GM19239 (cell line): ENCODE data around the gene ZC3H15.
A peak's percentile ranks its signal among the peaks of the same experiment; 100 is the strongest.
"Not testable (repeated sequence)": the region's sequence is repeated elsewhere in the genome, so short reads cannot be mapped to it uniquely, and the experiment has no call there.

Experiments used
- DNase-seq: peaks from one replicate; pipeline ENCODE4 v3.0.0; 2011; ENCODE audit warnings: low spot score; ENCODE audit not compliant: insufficient read length
- FAIRE-seq: peaks from 2 replicates; lab custom pipeline; 2011; peaks lifted over from hg19 to GRCh38; lab: Jason Lieb, UNC

ZC3H15 gene

DNA sequence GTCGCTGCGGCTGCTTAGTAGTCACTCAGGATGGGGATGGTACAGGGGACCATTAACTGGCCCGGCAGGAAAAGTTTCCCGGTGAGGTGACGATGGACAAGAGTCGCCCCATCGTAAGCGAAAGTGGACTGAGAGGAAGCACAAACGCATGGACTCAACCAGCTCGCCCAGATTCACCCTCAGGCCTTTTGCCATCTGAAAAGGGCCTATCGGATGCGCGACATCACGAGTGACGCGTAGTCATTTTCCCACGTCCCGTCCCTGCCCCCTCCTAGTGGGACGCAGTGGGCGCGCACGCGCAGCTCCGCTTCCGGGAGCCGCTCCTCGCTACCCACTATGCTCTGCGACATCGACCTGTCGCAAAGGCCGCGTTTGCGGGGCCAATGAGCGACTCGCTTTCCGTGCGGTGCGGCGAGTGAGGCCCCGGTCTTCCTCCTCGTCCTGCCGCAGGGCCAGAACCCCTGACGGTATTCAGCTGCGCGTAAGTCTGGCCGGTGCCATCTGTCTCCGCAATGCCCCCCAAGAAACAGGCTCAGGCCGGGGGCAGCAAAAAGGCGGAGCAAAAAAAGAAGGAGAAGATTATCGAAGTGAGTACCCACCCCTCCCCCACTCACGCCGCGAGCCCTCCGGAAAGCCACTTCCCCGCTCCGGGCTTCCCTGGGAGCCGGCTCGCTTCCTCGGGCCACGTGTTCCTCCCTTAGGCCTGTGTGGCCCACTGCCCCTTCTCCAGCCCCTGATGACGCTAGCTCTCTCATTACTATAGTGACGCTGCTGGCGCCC, at the start of gene ZC3H15:
ZC3H15 (plus strand) TSS at position 390 of the 780 bp plus-strand sequence; CDS start at position 513, 123 bp downstream.
- DNase-seq (peak; percentile 62), FAIRE-seq (peak; percentile 99)

GRCh38 chr2:186437719-186438118, 48.3 kb upstream of the ZC3H15 start:
- DNase-seq (no peak), FAIRE-seq (no peak)

DNA sequence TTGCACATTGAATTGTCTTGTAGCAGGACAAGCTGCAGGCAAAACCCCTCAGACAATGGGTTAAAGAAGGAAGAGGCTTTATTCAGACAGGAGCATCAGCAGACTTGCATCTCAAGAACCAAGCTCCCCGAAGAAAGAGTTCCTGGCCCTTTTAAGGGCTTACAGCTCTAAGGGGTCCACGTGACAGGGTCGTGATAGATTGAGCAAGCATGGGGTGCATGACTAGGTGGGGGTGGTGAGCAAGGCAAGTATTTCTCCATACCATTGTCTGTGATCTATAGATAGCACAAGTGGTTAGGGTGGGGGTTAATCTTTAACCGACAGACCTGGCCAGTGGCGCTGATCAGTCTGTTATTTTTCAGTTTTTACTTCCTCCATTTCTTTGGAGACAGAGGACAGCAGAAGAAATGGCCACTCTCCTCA, 46.4 kb upstream of the ZC3H15 start:
- FAIRE-seq, DNase-seq: not testable (repeated sequence)

DNA sequence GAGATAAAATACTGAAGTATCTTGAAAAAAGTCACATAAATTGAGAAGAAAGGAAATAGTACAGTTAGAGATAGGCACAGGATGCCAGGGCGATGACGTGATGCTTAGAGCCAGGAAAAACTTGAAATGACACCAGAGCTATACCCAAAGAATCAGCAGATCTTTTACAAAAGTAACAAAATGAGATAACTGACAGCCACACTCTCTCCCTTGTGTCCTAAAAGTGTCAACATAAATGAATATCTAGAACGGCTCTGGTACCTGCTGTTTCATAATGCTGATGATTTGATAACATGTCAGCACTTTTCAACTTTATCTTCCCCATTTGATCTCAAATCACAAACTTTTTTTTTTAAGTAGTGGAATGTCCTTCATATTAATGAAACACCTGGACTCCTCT, 45.6 kb upstream of the ZC3H15 start:
- DNase-seq, result no peak
- no peak for FAIRE-seq

DNA sequence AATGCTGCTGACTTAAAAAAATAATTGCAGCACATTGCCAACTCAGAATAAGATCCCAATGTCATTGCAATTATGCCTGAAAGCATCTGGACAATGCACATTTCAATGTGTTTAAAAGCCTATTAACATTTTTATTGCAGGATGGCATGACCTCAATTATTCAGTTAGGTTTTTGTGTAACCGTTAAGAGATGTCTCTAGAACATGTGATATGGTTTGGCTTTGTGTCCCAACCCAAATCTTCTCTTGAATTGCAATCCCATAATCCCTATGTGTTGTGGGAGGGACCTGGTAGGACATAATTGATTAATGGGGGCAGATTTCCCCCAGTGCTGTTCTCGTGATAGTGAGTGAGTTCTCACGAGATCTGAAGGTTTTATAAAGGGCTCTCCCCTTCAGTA, 43.2 kb upstream of the ZC3H15 start:
- FAIRE-seq (peak; percentile 76), DNase-seq (no peak)

- FAIRE-seq (no peak), DNase-seq (no peak)
Measured at GRCh38 chr2:186443851-186444250, 42.2 kb upstream of the ZC3H15 start.

DNA sequence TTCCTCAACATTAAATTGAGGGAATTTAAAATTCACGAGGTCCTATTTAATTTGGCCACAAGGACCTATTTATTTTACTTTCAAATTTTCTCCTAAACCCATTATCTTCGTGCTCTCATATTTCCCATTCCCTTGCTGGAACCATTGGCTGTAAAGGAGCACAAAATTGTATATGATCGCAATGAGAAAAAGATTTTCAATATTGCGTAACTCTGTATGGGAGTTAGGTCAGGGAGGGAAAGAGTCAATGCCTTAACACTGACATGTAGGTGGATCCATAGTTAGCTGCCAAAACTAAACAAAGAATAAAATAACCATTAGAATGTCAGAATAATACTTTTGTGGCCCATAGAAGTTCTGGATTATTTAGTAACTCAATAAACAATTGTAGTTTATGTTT, 40.6 kb upstream of the ZC3H15 start:
- FAIRE-seq (no peak), DNase-seq (no peak)

GRCh38 chr2:186455613-186456012, 30.4 kb upstream of the ZC3H15 start:
- DNase-seq (no peak), FAIRE-seq (no peak)

- FAIRE-seq (no peak), DNase-seq (no peak)
Measured at GRCh38 chr2:186456941-186457340, 29.1 kb upstream of the ZC3H15 start.

GRCh38 chr2:186457908-186458307, 28.2 kb upstream of the ZC3H15 start:
- FAIRE-seq, result no peak
- DNase-seq, result no peak

DNA sequence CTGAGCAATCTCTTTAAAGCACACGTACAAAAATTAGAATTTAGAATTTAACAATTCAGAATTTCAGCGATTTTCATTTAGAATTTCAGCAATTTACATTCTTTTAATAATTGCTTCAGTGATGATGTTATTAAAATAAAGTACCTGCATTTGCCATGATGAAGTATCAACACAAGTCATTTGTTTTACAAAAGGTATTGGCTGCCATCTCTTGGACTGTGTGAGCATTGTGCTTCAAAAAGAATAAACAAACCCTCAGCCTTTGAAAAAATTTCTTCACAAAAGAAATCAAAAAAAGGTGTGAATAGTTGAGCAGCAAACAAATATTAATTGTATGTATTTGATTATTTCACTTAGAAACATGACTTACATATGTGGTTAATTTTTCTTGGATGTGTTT, 27.1 kb upstream of the ZC3H15 start:
- FAIRE-seq, result peak; percentile 18
- DNase-seq, result no peak

DNA sequence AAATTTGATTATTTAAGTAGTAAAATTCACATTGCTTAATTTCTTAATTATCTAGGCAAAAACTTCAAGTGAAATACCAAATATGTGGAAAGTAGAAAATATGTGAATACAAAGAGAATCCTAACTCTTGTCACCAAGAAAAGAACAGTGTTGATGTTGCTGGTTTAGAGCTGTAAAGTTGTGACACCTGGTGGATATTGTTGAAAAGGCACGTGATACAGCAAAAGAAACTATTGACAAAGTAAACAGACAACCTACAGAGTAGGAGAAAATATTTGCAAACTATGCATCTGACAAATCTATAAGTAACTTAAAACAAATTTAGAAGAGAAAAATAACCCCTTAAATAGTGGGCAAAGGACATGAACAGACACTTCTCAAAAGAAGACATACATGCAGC, 25.6 kb upstream of the ZC3H15 start:
- DNase-seq (no peak), FAIRE-seq (peak; percentile 88)

DNA sequence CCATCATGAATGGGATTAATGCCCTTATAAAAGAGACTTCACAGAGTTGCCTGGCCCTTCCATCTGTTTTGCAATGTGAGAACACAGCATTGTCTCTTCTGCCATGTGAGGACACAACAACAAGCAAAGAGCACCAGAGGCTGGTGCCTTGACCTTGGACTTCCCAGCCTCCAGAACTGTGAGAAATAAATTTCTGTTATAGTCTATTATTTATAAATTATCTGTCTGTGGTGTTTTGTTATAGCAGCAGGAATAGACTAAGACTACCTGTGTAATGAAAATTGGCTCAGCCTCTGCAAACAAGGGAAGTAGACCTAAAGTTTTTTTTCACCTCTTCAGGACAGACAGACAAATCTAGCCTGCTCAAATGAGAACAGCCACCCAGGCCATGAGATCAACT, 19.3 kb upstream of the ZC3H15 start:
- DNase-seq (no peak), FAIRE-seq (no peak)

DNA sequence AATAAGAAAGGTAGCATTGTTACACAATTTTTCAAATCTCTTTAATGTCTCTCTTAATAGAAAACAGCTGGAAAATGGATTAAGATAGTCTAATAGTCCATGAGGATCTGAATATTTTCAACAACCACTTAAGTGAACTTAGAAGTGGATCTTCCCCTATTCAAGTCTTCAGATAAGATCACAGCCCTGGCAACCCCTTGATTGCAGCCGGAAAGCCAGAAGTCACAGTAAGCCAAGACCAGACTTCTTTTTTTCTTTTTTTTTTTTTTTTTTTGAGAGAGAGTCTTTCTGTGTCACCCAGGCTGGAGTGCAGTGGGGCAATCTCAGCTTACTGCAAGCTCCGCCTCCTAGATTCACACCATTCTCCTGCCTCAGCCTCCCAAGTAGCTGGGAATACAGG, 18.6 kb upstream of the ZC3H15 start:
- DNase-seq (no peak), FAIRE-seq (no peak)

GRCh38 chr2:186472722-186473493, 13.2 kb upstream of the ZC3H15 start:
- not testable (repeated sequence) for DNase-seq, FAIRE-seq

DNA sequence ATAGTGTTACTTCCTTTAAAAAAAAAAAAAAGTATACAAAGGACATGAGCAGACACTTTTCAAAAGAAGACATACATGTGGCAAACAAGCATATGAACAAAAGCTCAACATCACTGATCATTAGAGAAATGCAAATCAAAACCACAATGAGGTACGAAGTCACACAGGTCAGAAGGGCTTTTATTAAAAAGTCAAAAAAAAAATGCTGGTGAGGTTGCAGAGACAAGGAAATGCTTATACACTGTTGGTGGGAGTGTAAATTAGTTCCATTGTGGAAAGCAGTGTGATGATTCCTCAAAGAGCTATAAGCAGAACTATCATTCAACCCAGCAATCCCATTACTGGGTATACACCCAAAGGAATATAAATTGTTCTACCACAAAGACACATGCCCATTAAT, 11.8 kb upstream of the ZC3H15 start:
- not testable (repeated sequence) for DNase-seq, FAIRE-seq

DNA sequence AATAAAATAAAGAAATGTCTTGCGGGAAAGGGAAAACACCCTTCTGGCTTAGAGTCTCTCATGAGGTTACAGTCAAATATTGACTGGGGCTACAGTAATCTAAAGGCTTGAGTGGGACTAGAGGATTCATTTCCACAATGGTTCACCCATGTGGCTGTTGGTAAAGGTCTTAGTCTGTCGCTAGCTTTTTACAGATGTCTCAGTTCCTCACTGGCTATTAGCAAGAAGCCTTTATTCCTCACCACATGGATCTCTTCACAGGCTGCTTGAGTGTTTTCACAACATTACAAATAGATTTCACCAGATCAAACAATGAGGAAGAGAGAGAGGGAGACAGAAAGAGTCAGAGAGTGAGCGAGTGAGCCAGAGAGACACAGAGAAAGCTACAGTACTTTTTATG, 8.3 kb upstream of the ZC3H15 start:
- FAIRE-seq (no peak), DNase-seq (no peak)

GRCh38 chr2:186480991-186481390, 5.1 kb upstream of the ZC3H15 start:
- no peak for DNase-seq
- no peak for FAIRE-seq

DNA sequence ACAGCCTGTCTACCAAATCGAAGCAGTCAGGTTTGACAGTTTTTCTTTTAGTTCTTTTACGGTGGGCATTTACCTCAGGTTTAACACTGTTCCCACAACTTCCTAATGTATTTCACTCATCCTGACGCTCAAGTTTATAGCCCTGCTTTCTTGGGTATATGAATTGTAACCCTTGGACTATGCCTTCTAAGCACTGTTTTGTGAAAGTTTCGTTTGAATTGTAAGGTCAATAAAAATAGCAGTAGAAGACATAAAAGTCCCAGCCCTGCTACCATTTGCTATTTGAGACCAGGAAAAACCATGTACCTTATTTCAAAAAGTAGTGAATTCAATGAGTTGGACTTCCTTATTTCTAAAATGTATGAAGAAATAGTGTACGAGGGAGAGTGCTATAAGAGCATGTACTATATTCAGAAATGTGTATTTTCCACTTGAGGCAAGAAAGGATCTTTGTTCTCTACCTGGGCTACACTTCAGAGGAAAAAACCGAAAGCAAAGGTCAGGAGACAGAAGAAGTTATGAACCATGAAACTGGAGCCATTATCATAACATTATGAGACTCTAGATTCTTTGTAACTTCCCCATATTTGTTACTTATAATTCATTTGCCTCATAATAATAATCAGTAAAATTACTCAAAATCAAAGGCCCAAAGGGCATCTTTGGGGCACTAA, 1.9 kb upstream of the ZC3H15 start:
- FAIRE-seq, result peak; percentile 89

DNA sequence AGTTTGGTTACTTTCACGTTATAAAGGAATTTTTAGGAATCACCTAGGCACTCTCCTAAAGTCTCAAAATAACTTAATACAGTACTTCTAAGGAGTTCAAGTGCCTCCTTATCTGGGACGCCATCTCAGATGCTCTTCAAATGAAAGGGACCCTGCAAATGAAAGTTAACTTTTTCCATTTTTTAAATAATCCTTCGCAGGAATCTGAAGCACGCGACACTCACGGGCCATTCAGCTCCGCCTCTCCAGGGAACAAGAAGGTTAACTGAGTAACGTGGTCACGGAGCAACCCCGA, 537 bp upstream of the ZC3H15 start:
- no peak for FAIRE-seq
- DNase-seq, result no peak

More for the DNA sequence above, 1.9 kb upstream of the ZC3H15 start:
- no peak for DNase-seq
